HCT116 (cell line): ENCODE measurements around the gene CPNE7. TPM values are rescaled to one million over a fixed set of nuclear protein-coding genes. Genes with fewer than 3 reads are reported as not detected.

Experiments used
- ATAC-seq: fragments of 200-7000 bp; cut with Tn5 transposase; 2 replicates; pipeline ENCODE4 v1.9.1; 2020; ENCODE audit warnings: mild to moderate bottlenecking, moderate library complexity
- BruUV-seq: library from RNA; stranded (reverse); fragments of 400-500 nt; replicated peaks from 2 replicates; lab custom pipeline; 2021; lab: Mats Ljungman, UMichigan
- CTCF ChIA-PET: fragments of 300-600 bp; sonication (Branson Sonifier 250); formaldehyde crosslinking; loops from one replicate; lab custom pipeline; 2021; ENCODE audit warnings: antibody characterized with exemption; lab: Charles Lee
- POLR2A ChIA-PET: fragments of 300-600, 350-600 bp; sonication (Branson Sonifier 250); formaldehyde crosslinking; loops from one replicate; lab custom pipeline; 2021; ENCODE audit warnings: antibody characterized with exemption; lab: Charles Lee
- RAD21 ChIA-PET, 2 experiments: fragments of 300-600 bp; sonication (Branson Sonifier 250); formaldehyde crosslinking; loops; one replicate each; lab custom pipeline; 2023; ENCODE audit warnings: low total read pairs in 2 of 2; ENCODE audit not compliant: uncharacterized antibody in 2 of 2, unreplicated experiment in 2 of 2, low non-redundant PET in 1 of 2; lab: Charles Lee
- DNase-seq: peaks from one replicate; pipeline ENCODE4 v3.0.0-alpha.2; 2010; ENCODE audit warnings: low read depth, low spot score
- H2AFZ ChIP-seq: fragments of 200-600 bp; shearing (Covaris generic), sonication (generic); 2 replicates; pipeline ENCODE4 v1.6.1; 2017; ENCODE audit warnings: low read depth, mixed run types, mixed read lengths, antibody characterized with exemption, low read length; ENCODE audit not compliant: poor library complexity, severe bottlenecking
- H3K27ac ChIP-seq: 2 replicates; pipeline ENCODE4 v1.5.1; 2012; ENCODE audit warnings: low read depth, low read length
- H3K27me3 ChIP-seq: fragments of 200-600 bp; sonication (generic); 2 replicates; pipeline ENCODE4 v1.6.1; 2016; ENCODE audit warnings: mixed run types, low read length, mixed read lengths; ENCODE audit not compliant: insufficient read depth
- H3K36me3 ChIP-seq, 2 experiments: fragments of 200-500 bp in 1 of 2; fragments of 200-600 bp in 1 of 2; sonication (Bioruptor generic) in 1 of 2; sonication (generic) in 1 of 2; 2 replicates each; pipeline versions ENCODE4 v1.5.1 to v1.6.1; 2014 to 2016; ENCODE audit warnings: low read length in 2 of 2, inconsistent platforms in 1 of 2, mixed read lengths in 1 of 2, mixed run types in 1 of 2; ENCODE audit not compliant: insufficient read depth in 2 of 2, control insufficient read depth in 1 of 2
- H3K4me1 ChIP-seq, 2 experiments: fragments of 200-600 bp in 1 of 2; sonication (generic) in 1 of 2; 2 replicates each; pipeline versions ENCODE4 v1.5.1 to v1.6.1; 2012 to 2017; ENCODE audit warnings: low read length in 2 of 2, inconsistent platforms in 1 of 2, mild to moderate bottlenecking in 1 of 2, mixed read lengths in 1 of 2, mixed run types in 1 of 2, moderate library complexity in 1 of 2; ENCODE audit not compliant: insufficient read depth in 2 of 2, control insufficient read depth in 1 of 2
- H3K4me2 ChIP-seq: fragments of 200-600 bp; sonication (generic); 2 replicates; pipeline ENCODE4 v1.6.1; 2017; ENCODE audit warnings: mixed run types, low read length, mixed read lengths
- H3K4me3 ChIP-seq, 2 experiments: fragments of 200-600 bp in 1 of 2; sonication (generic) in 1 of 2; replicated peaks in 1 of 2; 2 replicates each; pipeline ENCODE4 v1.5.1; 2011 to 2016; ENCODE audit warnings: low read length in 2 of 2, control low read depth in 1 of 2, low read depth in 1 of 2, mild to moderate bottlenecking in 1 of 2, mixed read lengths in 1 of 2, mixed run types in 1 of 2
- H3K79me2 ChIP-seq: fragments of 200-600 bp; sonication (generic); 2 replicates; pipeline ENCODE4 v1.6.1; 2017; ENCODE audit warnings: mild to moderate bottlenecking, mixed run types, low read length, moderate library complexity, mixed read lengths; ENCODE audit not compliant: insufficient read depth
- H3K9ac ChIP-seq: fragments of 200-600 bp; sonication (generic); 2 replicates; pipeline ENCODE4 v1.6.1; 2016; ENCODE audit warnings: low read length, mixed read lengths
- H3K9me2 ChIP-seq: fragments of 200-600 bp; sonication (generic), shearing (Covaris generic); 2 replicates; pipeline ENCODE4 v1.6.1; 2017; ENCODE audit warnings: mixed run types, mild to moderate bottlenecking, moderate library complexity; ENCODE audit not compliant: insufficient read depth
- H3K9me3 ChIP-seq, 2 experiments: fragments of 200-500 bp in 1 of 2; fragments of 200-600 bp in 1 of 2; sonication (Bioruptor generic) in 1 of 2; sonication (generic) in 1 of 2; 2 replicates each; pipeline ENCODE4 v1.6.1; 2014 to 2017; ENCODE audit warnings: low read length in 2 of 2, mixed read lengths in 2 of 2, inconsistent platforms in 1 of 2, low read depth in 1 of 2, mild to moderate bottlenecking in 1 of 2, mixed run types in 1 of 2, moderate library complexity in 1 of 2; ENCODE audit not compliant: control insufficient read depth in 1 of 2, insufficient read depth in 1 of 2
- H4K20me1 ChIP-seq: fragments of 200-600 bp; sonication (generic), shearing (Covaris generic); 2 replicates; pipeline ENCODE4 v1.6.1; 2017; ENCODE audit warnings: mixed run types, mild to moderate bottlenecking, moderate library complexity; ENCODE audit not compliant: insufficient read depth
- CBX3 ChIP-seq: IDR thresholded peaks from 2 replicates; pipeline ENCODE4 v1.6.1; 2012; ENCODE audit warnings: low read depth
- ELF1 ChIP-seq: IDR thresholded peaks from 2 replicates; pipeline ENCODE4 v1.6.1; 2012; ENCODE audit warnings: low read depth, borderline replicate concordance
- JUND ChIP-seq: IDR thresholded peaks from 2 replicates; pipeline ENCODE4 v1.6.1; 2012
- POLR2AphosphoS5 ChIP-seq: IDR thresholded peaks from 2 replicates; pipeline ENCODE4 v1.6.1; 2011; ENCODE audit warnings: mild to moderate bottlenecking, low read depth, low read length, moderate library complexity
- RAD21 ChIP-seq: IDR thresholded peaks from 2 replicates; pipeline ENCODE4 v1.6.1; 2012; ENCODE audit warnings: low read depth, mild to moderate bottlenecking
- REST ChIP-seq: IDR thresholded peaks from 2 replicates; pipeline ENCODE4 v1.6.1; 2012; ENCODE audit warnings: low read depth
- SIN3A ChIP-seq: IDR thresholded peaks from 2 replicates; pipeline ENCODE4 v1.6.1; 2012; ENCODE audit warnings: low read depth
- SP1 ChIP-seq: IDR thresholded peaks from 2 replicates; pipeline ENCODE4 v1.6.1; 2012; ENCODE audit warnings: low read depth
- SRF ChIP-seq: IDR thresholded peaks from 2 replicates; pipeline ENCODE4 v1.6.1; 2012; ENCODE audit warnings: low read depth
- YY1 ChIP-seq: IDR thresholded peaks from 2 replicates; pipeline ENCODE4 v1.6.1; 2011; ENCODE audit warnings: low read length, low read depth, moderate library complexity, mild to moderate bottlenecking; ENCODE audit not compliant: insufficient replicate concordance; ENCODE audit errors: extremely low read depth
- ZBTB33 ChIP-seq: IDR thresholded peaks from 2 replicates; pipeline ENCODE4 v1.6.1; 2011; ENCODE audit warnings: mild to moderate bottlenecking, low read length, moderate library complexity; ENCODE audit not compliant: insufficient replicate concordance; ENCODE audit errors: extremely low read depth
- ZNF274 ChIP-seq: fragments of 200-500 bp; sonication (Bioruptor generic); IDR thresholded peaks from 2 replicates; pipeline ENCODE4 v1.6.1; 2014; ENCODE audit warnings: mild to moderate bottlenecking, low read depth, low read length, inconsistent platforms
- intact Hi-C: fragments of 100-400 bp; cut with micrococcal nuclease; formaldehyde crosslinking; loops from 2 replicates; pipeline ENCODE4 v1.10.0; 2022
- total RNA-seq: library from RNA; stranded (reverse); gene quantifications from one replicate; pipeline ENCODE4 v1.2.1, GENCODE V29; 2021; ENCODE audit not compliant: unreplicated experiment

Gene CPNE7
- total RNA-seq, 1 experiment from 2014 or later = 201 TPM

GRCh38 chr16:89573826-89574680, 1.5 kb upstream of the CPNE7 start:
- H3K4me2 ChIP-seq = peak overlapping the region; percentile 99
- BruUV-seq = TSS peak; percentile 64
- H3K27me3 ChIP-seq = no peaks in the 10 kb centered on the region
- peaks cover 14 to 42% of the 10 kb centered on the region in 2 experiments for H3K4me1 ChIP-seq
- peaks cover 32% of the 10 kb centered on the region for H3K79me2 ChIP-seq
- no peaks in the 10 kb centered on the region for H4K20me1 ChIP-seq
- POLR2A ChIA-PET = interaction anchor here (1.0 kb wide), 1 partner anchor 10 kb away, joined by 4 read pairs; no protein-coding TSS in a partner anchor
- H3K9ac ChIP-seq = peak overlapping the region; percentile 99
- intact Hi-C loops = loop anchor here (1.0 to 2.0 kb wide), 2 partner anchors 67 to 93 kb away; no protein-coding TSS in a partner anchor
- H3K9me2 ChIP-seq = no peaks in the 10 kb centered on the region
- ATAC-seq (peak; percentile 39), DNase-seq (no peak)
- RAD21 ChIA-PET = interaction anchor here in 1 of 2 experiments (0.7 kb wide), 1 partner anchor 94 kb away, joined by 3 read pairs; no protein-coding TSS in a partner anchor
- H3K27ac ChIP-seq = peak overlapping the region; percentile 99
- CTCF ChIA-PET = interaction anchor here (0.8 to 1.1 kb wide), 3 partner anchors 8 to 41 kb away, joined by 3 to 4 read pairs (median 4); no protein-coding TSS in a partner anchor
- no peaks in the 10 kb centered on the region for H3K9me3 ChIP-seq
- TF ChIP-seq POLR2AphosphoS5 (no peak), CBX3 (no peak), SP1 (no peak), REST (no peak), SIN3A (no peak), ZBTB33 (no peak), ELF1 (no peak), JUND (no peak), YY1 (no peak), ZNF274 (no peak), RAD21 (no peak), SRF (no peak)
- no peak overlapping the region for H2AFZ ChIP-seq
- peaks cover 9 to 18% of the 10 kb centered on the region in 2 experiments; a peak in 2 of 4 replicates for H3K36me3 ChIP-seq
- peak overlapping the region; percentile 71 to 97 for H3K4me3 ChIP-seq
